Activated CD4-positive, alpha-beta T cell treated with anti-CD3 and anti-CD28 coated beads for 48 hours (primary cell): ENCODE results near the gene KLHL3.

Experiments
- DNase-seq: peaks from one replicate; pipeline ENCODE4 v3.0.0-alpha.2; 2020

Gene KLHL3

GRCh38 chr5:137570070-137570469, 165.8 kb downstream of the KLHL3 start:
- no peak for DNase-seq
